Fibroblast of pulmonary artery (primary cell): Measurements from ENCODE around the gene ZDHHC5.

Experiments used
- DNase-seq: peaks from one replicate; pipeline ENCODE4 v3.0.0-alpha.2; 2010; ENCODE audit warnings: low read depth
- H3K4me3 ChIP-seq: replicated peaks from 2 replicates; pipeline ENCODE4 v1.5.1; 2011; ENCODE audit warnings: low read depth, mild to moderate bottlenecking, control low read depth, low read length, moderate library complexity
- CTCF ChIP-seq: IDR thresholded peaks from 2 replicates; pipeline ENCODE4 v1.5.1; 2011; ENCODE audit warnings: mild to moderate bottlenecking, control low read depth, low read length, inconsistent platforms; ENCODE audit errors: missing control alignments

ZDHHC5 gene

GRCh38 chr11:57656885-57657193, 11.1 kb upstream of the ZDHHC5 start:
- TF ChIP-seq CTCF, result no peak
- H3K4me3 ChIP-seq, result peak overlapping the region; percentile 66

GRCh38 chr11:57657194-57658022, 10.5 kb upstream of the ZDHHC5 start, which contains the start of gene CLP1:
CLP1 (plus strand) TSS chr11:57657762; CDS start chr11:57659477, 1,715 bp downstream.
- DNase-seq, result peak; percentile 99
- peak within 1 kb of the TSS; percentile 66 for H3K4me3 ChIP-seq
- TF ChIP-seq CTCF, result no peak

More at GRCh38 chr11:57656885-57657193, 11.1 kb upstream of the ZDHHC5 start:
- DNase-seq, result no peak

- no peak for DNase-seq
- no peak for TF ChIP-seq CTCF
- H3K4me3 ChIP-seq, result peak overlapping the region; percentile 66
Measured at GRCh38 chr11:57658023-57658361, 9.9 kb upstream of the ZDHHC5 start.

GRCh38 chr11:57659669-57660068, 8.2 kb upstream of the ZDHHC5 start:
- no peak overlapping the region for H3K4me3 ChIP-seq
- DNase-seq, result no peak
- TF ChIP-seq CTCF, result no peak

- no peak overlapping the region for H3K4me3 ChIP-seq
- no peak for DNase-seq
- TF ChIP-seq CTCF, result peak; percentile 3
Measured at GRCh38 chr11:57662893-57663292, 5.0 kb upstream of the ZDHHC5 start.

- no peak for TF ChIP-seq CTCF
- no peak for DNase-seq
- no peak overlapping the region for H3K4me3 ChIP-seq
Measured at GRCh38 chr11:57663975-57664374, 3.9 kb upstream of the ZDHHC5 start.
